NCI-H446 treated with DMSO at 0.1 percent for 48 hours (cell line): ENCODE results near the gene PSME2.

Experiments
- DNase-seq: peaks from one replicate; lab custom pipeline; 2025; lab: John Stamatoyannopoulos, UW

The PSME2 gene

GRCh38 chr14:24146453-24146977, at the start of gene PSME2:
TSS of gene PSME2 (minus strand) at chr14:24146610. CDS start at chr14:24146581, 29 bp downstream.
- peak; percentile 98 for DNase-seq

- peak; percentile 75 for DNase-seq
Observed at GRCh38 chr14:24195186-24196070, 49.0 kb upstream of the PSME2 start, which contains the start of gene TM9SF1. TSS of gene TM9SF1 (minus strand) at chr14:24195441. CDS start at chr14:24195019, 422 bp downstream.

- DNase-seq, result no peak
Observed at GRCh38 chr14:24194873-24195185, 48.4 kb upstream of the PSME2 start.

- no peak for DNase-seq
Observed at GRCh38 chr14:24194186-24194872, 47.9 kb upstream of the PSME2 start.

GRCh38 chr14:24192933-24193332, 46.5 kb upstream of the PSME2 start:
- DNase-seq, result no peak

GRCh38 chr14:24190416-24190815, 44.0 kb upstream of the PSME2 start:
- no peak for DNase-seq

GRCh38 chr14:24189460-24189859, 43.0 kb upstream of the PSME2 start:
- no peak for DNase-seq

- DNase-seq, result no peak
Observed at GRCh38 chr14:24189059-24189375, 42.6 kb upstream of the PSME2 start.

GRCh38 chr14:24188251-24189058, 42.0 kb upstream of the PSME2 start, which contains the start of gene IPO4:
TSS of gene IPO4 (minus strand) at chr14:24188816. CDS start at chr14:24188787, 29 bp downstream.
- peak; percentile 96 for DNase-seq

GRCh38 chr14:24187539-24187915, 41.1 kb upstream of the PSME2 start:
- no peak for DNase-seq

GRCh38 chr14:24186831-24187538, 40.6 kb upstream of the PSME2 start:
- no peak for DNase-seq

GRCh38 chr14:24185741-24186140, 39.3 kb upstream of the PSME2 start:
- DNase-seq, result no peak

GRCh38 chr14:24185026-24185425, 38.6 kb upstream of the PSME2 start:
- DNase-seq, result no peak

GRCh38 chr14:24184104-24184970, 37.9 kb upstream of the PSME2 start:
- no peak for DNase-seq

- no peak for DNase-seq
Observed at GRCh38 chr14:24183014-24183481, 36.6 kb upstream of the PSME2 start.

GRCh38 chr14:24182110-24182882, 35.9 kb upstream of the PSME2 start:
- no peak for DNase-seq

- no peak for DNase-seq
Observed at GRCh38 chr14:24181371-24182077, 35.1 kb upstream of the PSME2 start.

GRCh38 chr14:24179961-24180796, 33.8 kb upstream of the PSME2 start:
- DNase-seq, result no peak
